ENCODE data around the gene RRP7A. TPM values are rescaled to one million over a fixed set of nuclear protein-coding genes. Genes with fewer than 3 reads are reported as not detected.
"Not testable (repeated sequence)": the region's sequence is repeated elsewhere in the genome, so short reads cannot be mapped to it uniquely, and the experiment has no call there.

The RRP7A gene
- total RNA-seq, 6 experiments from 2014 or later, result 9.3 to 17.8 (median 14.7) TPM

DNA sequence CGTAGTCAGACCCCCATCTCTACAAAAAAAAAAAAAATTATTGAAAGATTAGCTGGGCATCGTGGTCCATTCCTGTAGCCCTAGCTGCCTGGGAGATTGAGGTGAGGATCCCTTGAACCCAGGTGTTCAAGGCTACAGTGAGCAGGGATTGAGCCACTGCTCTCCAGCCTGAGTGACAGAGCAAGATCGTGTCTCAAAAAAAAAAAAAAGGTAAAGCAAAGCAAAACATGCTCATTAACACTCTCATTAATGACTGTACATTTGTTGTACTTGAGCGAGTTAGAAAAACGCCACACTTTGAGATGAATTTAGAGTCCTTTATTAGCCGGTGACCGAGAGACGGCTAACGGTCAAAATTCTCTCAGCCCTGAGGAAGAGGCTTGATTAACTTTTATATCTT, 28.0 kb upstream of the RRP7A start:
- intact Hi-C loops (cut with DNase I), result no loop called here
- WGBS (ENCODE audit: insufficient coverage, low coverage, low lambda C conversion rate, missing lambda C conversion rate), result 65% methylated on average over 9 of the region's 9 CpGs
- no peak for ATAC-seq

GRCh38 chr22:42544686-42545085, 25.1 kb upstream of the RRP7A start:
- Histone ChIP-seq H3K4me1 (no peaks in the 10 kb centered on the region), H3K27ac (no peak overlapping the region), H3K4me3 (no peak overlapping the region), H3K36me3 (no peaks in the 10 kb centered on the region), H3K9me3 (no peaks in the 10 kb centered on the region), H3K27me3 (no peaks in the 10 kb centered on the region)
- 6% methylated on average over 2 of the region's 2 CpGs for WGBS (ENCODE audit: insufficient coverage, low coverage, low lambda C conversion rate, missing lambda C conversion rate)
- intact Hi-C loops (cut with DNase I), result no loop called here
- DNase-seq, result no peak
- TF ChIP-seq, protein P1, sequence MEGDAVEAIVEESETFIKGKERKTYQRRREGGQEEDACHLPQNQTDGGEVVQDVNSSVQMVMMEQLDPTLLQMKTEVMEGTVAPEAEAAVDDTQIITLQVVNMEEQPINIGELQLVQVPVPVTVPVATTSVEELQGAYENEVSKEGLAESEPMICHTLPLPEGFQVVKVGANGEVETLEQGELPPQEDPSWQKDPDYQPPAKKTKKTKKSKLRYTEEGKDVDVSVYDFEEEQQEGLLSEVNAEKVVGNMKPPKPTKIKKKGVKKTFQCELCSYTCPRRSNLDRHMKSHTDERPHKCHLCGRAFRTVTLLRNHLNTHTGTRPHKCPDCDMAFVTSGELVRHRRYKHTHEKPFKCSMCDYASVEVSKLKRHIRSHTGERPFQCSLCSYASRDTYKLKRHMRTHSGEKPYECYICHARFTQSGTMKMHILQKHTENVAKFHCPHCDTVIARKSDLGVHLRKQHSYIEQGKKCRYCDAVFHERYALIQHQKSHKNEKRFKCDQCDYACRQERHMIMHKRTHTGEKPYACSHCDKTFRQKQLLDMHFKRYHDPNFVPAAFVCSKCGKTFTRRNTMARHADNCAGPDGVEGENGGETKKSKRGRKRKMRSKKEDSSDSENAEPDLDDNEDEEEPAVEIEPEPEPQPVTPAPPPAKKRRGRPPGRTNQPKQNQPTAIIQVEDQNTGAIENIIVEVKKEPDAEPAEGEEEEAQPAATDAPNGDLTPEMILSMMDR (IDR thresholded peaks at IDR 0.05), result no peak
- TF ChIP-seq POLR2A (IDR thresholded peaks at IDR 0.05), result no peak
- peak; percentile 52 to 87 (median 72) for ATAC-seq

More for the DNA sequence above, 28.0 kb upstream of the RRP7A start:
- Histone ChIP-seq H3K36me3 (no peaks in the 10 kb centered on the region), H3K9me3 (no peaks in the 10 kb centered on the region), H3K4me1 (no peaks in the 10 kb centered on the region), H3K27ac (no peak overlapping the region), H3K4me3 (no peak overlapping the region), H3K27me3 (no peaks in the 10 kb centered on the region)
- DNase-seq, result no peak
- TF ChIP-seq, protein P1 (IDR thresholded peaks at IDR 0.05), result no peak
- no peak for TF ChIP-seq POLR2A (IDR thresholded peaks at IDR 0.05)

GRCh38 chr22:42539236-42539771, 19.7 kb upstream of the RRP7A start:
- H3K4me1 ChIP-seq; H3K36me3 ChIP-seq; DNase-seq; intact Hi-C loops (cut with DNase I); H3K27me3 ChIP-seq; H3K9me3 ChIP-seq; H3K4me3 ChIP-seq: not testable (repeated sequence)
- ATAC-seq, result peak; percentile 74 to 89 (median 83)
- 57% methylated on average over 4 of the region's 11 CpGs for WGBS (ENCODE audit: insufficient coverage, low coverage, low lambda C conversion rate, missing lambda C conversion rate)
- peak overlapping the region in 1 of 3 donors; percentile 1 for H3K27ac ChIP-seq

GRCh38 chr22:42537199-42537831, 17.7 kb upstream of the RRP7A start:
- H3K4me3 ChIP-seq; H3K4me1 ChIP-seq; DNase-seq; H3K27me3 ChIP-seq; H3K27ac ChIP-seq; H3K36me3 ChIP-seq; intact Hi-C loops (cut with DNase I); H3K9me3 ChIP-seq: not testable (repeated sequence)
- peak; percentile 74 to 85 (median 79) for ATAC-seq
- 65% methylated on average over 5 of the region's 14 CpGs for WGBS (ENCODE audit: insufficient coverage, low coverage, low lambda C conversion rate, missing lambda C conversion rate)

DNA sequence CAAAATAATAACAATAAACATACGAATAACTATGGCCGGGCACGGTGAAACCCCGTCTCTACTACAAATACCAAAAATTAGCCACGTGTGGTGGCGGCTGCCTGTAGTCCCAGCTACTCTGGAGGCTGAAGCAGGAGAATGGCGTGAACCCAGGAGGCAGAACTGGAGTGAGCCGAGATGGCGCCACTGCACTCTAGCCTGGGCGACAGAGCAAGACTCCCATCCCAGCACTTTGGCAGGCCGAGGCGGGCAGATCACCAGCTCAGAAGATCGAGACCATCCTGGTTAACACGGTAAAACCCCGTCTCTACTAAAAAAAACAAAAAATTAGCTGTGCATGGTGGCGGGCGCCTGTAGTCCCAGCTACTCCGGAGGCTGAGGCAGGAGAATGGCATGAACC, 17.0 kb upstream of the RRP7A start:
- H3K27ac ChIP-seq; intact Hi-C loops (cut with DNase I): not testable (repeated sequence)
- WGBS (ENCODE audit: insufficient coverage, low coverage, low lambda C conversion rate, missing lambda C conversion rate), result 100% methylated on average over 2 of the region's 18 CpGs

DNA sequence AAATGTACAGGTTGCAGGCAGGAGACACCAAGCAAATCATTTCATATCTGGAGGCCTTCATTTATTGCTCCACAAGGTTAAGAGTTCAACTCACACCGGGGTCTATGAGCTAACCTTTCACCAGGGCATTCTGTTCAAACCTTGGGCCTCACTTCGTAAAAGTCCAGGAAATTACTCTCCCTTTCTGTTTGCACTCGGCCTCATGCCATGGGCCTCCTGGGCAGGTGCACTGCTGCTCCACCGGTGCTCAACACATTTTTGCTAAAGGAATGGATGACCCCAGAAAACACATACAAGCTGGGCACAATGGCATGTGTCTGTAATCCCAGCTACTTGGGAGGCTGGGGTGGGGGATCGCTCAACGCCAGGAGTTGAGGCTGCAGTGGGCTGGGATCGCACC, 16.6 kb upstream of the RRP7A start:
- Histone ChIP-seq H3K9me3 (no peaks in the 10 kb centered on the region), H3K27ac (no peak overlapping the region), H3K27me3 (no peaks in the 10 kb centered on the region), H3K4me3 (no peak overlapping the region), H3K36me3 (no peaks in the 10 kb centered on the region), H3K4me1 (no peaks in the 10 kb centered on the region)
- TF ChIP-seq, protein P1 (IDR thresholded peaks at IDR 0.05), result no peak
- TF ChIP-seq POLR2A (IDR thresholded peaks at IDR 0.05), result no peak
- intact Hi-C loops (cut with DNase I), result no loop called here
- 54% methylated on average over 4 of the region's 7 CpGs for WGBS (ENCODE audit: insufficient coverage, low coverage, low lambda C conversion rate, missing lambda C conversion rate)
- no peak for DNase-seq
- ATAC-seq, result peak in 2 of 4 donors; percentile 5 to 73

More for the DNA sequence above, 17.0 kb upstream of the RRP7A start:
- not testable (repeated sequence) for H3K4me3 ChIP-seq, H3K9me3 ChIP-seq, DNase-seq, H3K4me1 ChIP-seq, H3K27me3 ChIP-seq, H3K36me3 ChIP-seq
- peak in 1 of 4 donors; percentile 2 for ATAC-seq

DNA sequence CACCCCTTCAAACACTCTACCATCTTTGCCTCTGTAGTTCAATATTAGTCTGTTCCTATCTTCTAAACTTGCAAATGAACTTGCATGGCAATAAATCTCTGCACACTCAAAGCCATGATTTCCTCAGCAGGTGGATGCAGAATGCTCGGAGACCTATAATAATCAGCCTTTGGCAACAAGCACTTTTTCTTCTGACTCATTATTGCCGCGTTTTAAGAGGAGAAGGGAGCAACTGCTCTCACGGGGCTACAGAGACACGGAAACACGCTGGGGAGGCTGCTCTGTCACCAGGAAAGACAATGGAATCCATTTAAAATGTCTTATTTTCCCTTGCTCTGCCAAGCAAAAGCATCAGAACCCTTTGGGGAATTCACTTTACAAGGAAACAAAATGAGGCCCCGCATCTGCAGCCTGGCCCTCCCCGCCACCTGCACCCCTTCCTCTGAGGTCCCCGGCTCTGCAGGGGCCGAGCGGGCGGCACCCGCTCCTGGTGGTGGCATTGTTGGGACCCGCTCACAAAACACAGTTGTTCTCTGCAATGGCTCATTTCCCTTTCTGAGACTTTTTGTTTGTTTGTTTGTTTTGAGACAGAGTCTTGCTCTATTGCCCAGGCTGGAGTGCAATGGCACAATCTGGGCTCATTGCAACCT, 15.6 kb upstream of the RRP7A start:
- H3K4me3 ChIP-seq; intact Hi-C loops (cut with DNase I); ATAC-seq; H3K9me3 ChIP-seq; H3K27me3 ChIP-seq; H3K36me3 ChIP-seq; H3K27ac ChIP-seq; H3K4me1 ChIP-seq; DNase-seq: not testable (repeated sequence)
- no CpG with 5 or more reads among the region's 14 CpGs for WGBS (ENCODE audit: insufficient coverage, low coverage, low lambda C conversion rate, missing lambda C conversion rate)
